HL-60/S4 treated with phorbol 12-myristate 13-acetate at 8.2 ng/mL for 4 days and 3 days (cell line): ENCODE measurements around the gene NCOA5.

Experiments
- in situ Hi-C: fragments of 300-500 bp; cut with MboI; formaldehyde crosslinking; loops from 2 replicates; pipeline ENCODE4 v1.15.0; 2022; ENCODE audit warnings: low sequenced_read_pairs

NCOA5 gene

GRCh38 chr20:46063151-46063550 lies 26.6 kb downstream of the NCOA5 start:
- in situ Hi-C loops = no loop called here

- in situ Hi-C loops = no loop called here
Measured at GRCh38 chr20:46062621-46063020, 27.1 kb downstream of the NCOA5 start.

- in situ Hi-C loops = no loop called here
Measured at GRCh38 chr20:46062151-46062550, 27.6 kb downstream of the NCOA5 start.

GRCh38 chr20:46060975-46061374 lies 28.8 kb downstream of the NCOA5 start:
- in situ Hi-C loops = no loop called here

- in situ Hi-C loops = no loop called here
Measured at GRCh38 chr20:46060301-46060881, 29.4 kb downstream of the NCOA5 start.

- in situ Hi-C loops = no loop called here
Measured at GRCh38 chr20:46058599-46059281, 31.0 kb downstream of the NCOA5 start.

GRCh38 chr20:46057856-46058598 lies 31.7 kb downstream of the NCOA5 start:
- in situ Hi-C loops = no loop called here

- in situ Hi-C loops = no loop called here
Measured at GRCh38 chr20:46056970-46057855, 32.5 kb downstream of the NCOA5 start.

GRCh38 chr20:46056027-46056833 lies 33.5 kb downstream of the NCOA5 start:
- in situ Hi-C loops = no loop called here

- in situ Hi-C loops = no loop called here
Measured at GRCh38 chr20:46055269-46055668, 34.5 kb downstream of the NCOA5 start.

- in situ Hi-C loops = no loop called here
Measured at GRCh38 chr20:46054606-46055005, 35.2 kb downstream of the NCOA5 start.

GRCh38 chr20:46053416-46053815 lies 36.3 kb downstream of the NCOA5 start:
- in situ Hi-C loops = no loop called here

- in situ Hi-C loops = no loop called here
Measured at GRCh38 chr20:46051556-46052308, 38.0 kb downstream of the NCOA5 start.

- in situ Hi-C loops = no loop called here
Measured at GRCh38 chr20:46050885-46051284, 38.9 kb downstream of the NCOA5 start.

GRCh38 chr20:46050444-46050843 lies 39.3 kb downstream of the NCOA5 start:
- in situ Hi-C loops = no loop called here

GRCh38 chr20:46049815-46050214 lies 39.9 kb downstream of the NCOA5 start:
- in situ Hi-C loops = no loop called here

GRCh38 chr20:46049190-46049589 lies 40.6 kb downstream of the NCOA5 start:
- in situ Hi-C loops = no loop called here

- in situ Hi-C loops = no loop called here
Measured at GRCh38 chr20:46047821-46048220, 41.9 kb downstream of the NCOA5 start.

- in situ Hi-C loops = no loop called here
Measured at GRCh38 chr20:46046588-46047310, 43.0 kb downstream of the NCOA5 start.
